Upper lobe of right lung (tissue), 1 donor: ENCODE data around the gene CYTH2. TPM values are rescaled to one million over a fixed set of nuclear protein-coding genes. Genes with fewer than 3 reads are reported as not detected.

Source experiments
- ATAC-seq: fragments of 200-7000 bp; cut with Tn5 transposase; one replicate; pipeline ENCODE4 v1.9.1; 2020; ENCODE audit warnings: mild to moderate bottlenecking, moderate library complexity
- DNase-seq: peaks from one replicate; pipeline ENCODE4 v3.0.0-alpha.2; 2020
- H3K27ac ChIP-seq: fragments of 200-600 bp; one replicate; pipeline ENCODE4 v1.8.0; 2022
- H3K27me3 ChIP-seq: fragments of 200-600 bp; one replicate; pipeline ENCODE4 v1.8.0; 2022; ENCODE audit warnings: mild to moderate bottlenecking
- H3K36me3 ChIP-seq: fragments of 200-600 bp; one replicate; pipeline ENCODE4 v1.8.0; 2022
- H3K4me1 ChIP-seq: fragments of 200-600 bp; one replicate; pipeline ENCODE4 v1.8.0; 2022
- H3K4me3 ChIP-seq: fragments of 200-600 bp; one replicate; pipeline ENCODE4 v1.8.0; 2022; ENCODE audit warnings: mild to moderate bottlenecking
- H3K9me3 ChIP-seq: fragments of 200-600 bp; one replicate; pipeline ENCODE4 v1.8.0; 2022
- CTCF ChIP-seq: fragments of 200-600 bp; IDR thresholded peaks from one replicate; pipeline ENCODE4 v1.8.0; 2022; ENCODE audit warnings: antibody characterized with exemption
- intact Hi-C: fragments of 100-400 bp; cut with DNase I; formaldehyde crosslinking; loops from one replicate; pipeline ENCODE4 v1.11.0; 2022
- total RNA-seq: library from RNA; stranded (reverse); fragmentation: NEBNext Ultra II Directional; extraction: Animal tissue kit (Norgen Biotek cat#: 25700); gene quantifications from one replicate; pipeline ENCODE4 v1.2.1, GENCODE V29; 2021
- donor health status: DM: no; HTN: yes; CAD: no; lungs with severe emphysema.

CYTH2 gene
- total RNA-seq, 1 donor from 2014 or later, result 60.7 TPM

- intact Hi-C loops, result no loop called here
- Histone ChIP-seq H3K4me1 (peaks cover 19% of the 10 kb centered on the region), H3K4me3 (no peak overlapping the region), H3K36me3 (peaks cover 37% of the 10 kb centered on the region), H3K27me3 (no peaks in the 10 kb centered on the region), H3K9me3 (no peaks in the 10 kb centered on the region), H3K27ac (no peak overlapping the region)
- DNase-seq (no peak), ATAC-seq (peak; percentile 12)
- no peak for TF ChIP-seq CTCF
Observed at GRCh38 chr19:48479686-48480085, 10.5 kb downstream of the CYTH2 start.

- TF ChIP-seq CTCF, result no peak
- no peaks in the 10 kb centered on the region for H3K27me3 ChIP-seq
- H3K36me3 ChIP-seq, result peaks cover 32% of the 10 kb centered on the region
- peaks cover 19% of the 10 kb centered on the region for H3K4me1 ChIP-seq
- ATAC-seq (peak; percentile 61), DNase-seq (peak; percentile 77)
- intact Hi-C loops, result no loop called here
- no peaks in the 10 kb centered on the region for H3K9me3 ChIP-seq
- H3K4me3 ChIP-seq, result peak overlapping the region; percentile 61
- peak overlapping the region; percentile 80 for H3K27ac ChIP-seq
Observed at GRCh38 chr19:48480183-48480557, 11.0 kb downstream of the CYTH2 start.

DNA sequence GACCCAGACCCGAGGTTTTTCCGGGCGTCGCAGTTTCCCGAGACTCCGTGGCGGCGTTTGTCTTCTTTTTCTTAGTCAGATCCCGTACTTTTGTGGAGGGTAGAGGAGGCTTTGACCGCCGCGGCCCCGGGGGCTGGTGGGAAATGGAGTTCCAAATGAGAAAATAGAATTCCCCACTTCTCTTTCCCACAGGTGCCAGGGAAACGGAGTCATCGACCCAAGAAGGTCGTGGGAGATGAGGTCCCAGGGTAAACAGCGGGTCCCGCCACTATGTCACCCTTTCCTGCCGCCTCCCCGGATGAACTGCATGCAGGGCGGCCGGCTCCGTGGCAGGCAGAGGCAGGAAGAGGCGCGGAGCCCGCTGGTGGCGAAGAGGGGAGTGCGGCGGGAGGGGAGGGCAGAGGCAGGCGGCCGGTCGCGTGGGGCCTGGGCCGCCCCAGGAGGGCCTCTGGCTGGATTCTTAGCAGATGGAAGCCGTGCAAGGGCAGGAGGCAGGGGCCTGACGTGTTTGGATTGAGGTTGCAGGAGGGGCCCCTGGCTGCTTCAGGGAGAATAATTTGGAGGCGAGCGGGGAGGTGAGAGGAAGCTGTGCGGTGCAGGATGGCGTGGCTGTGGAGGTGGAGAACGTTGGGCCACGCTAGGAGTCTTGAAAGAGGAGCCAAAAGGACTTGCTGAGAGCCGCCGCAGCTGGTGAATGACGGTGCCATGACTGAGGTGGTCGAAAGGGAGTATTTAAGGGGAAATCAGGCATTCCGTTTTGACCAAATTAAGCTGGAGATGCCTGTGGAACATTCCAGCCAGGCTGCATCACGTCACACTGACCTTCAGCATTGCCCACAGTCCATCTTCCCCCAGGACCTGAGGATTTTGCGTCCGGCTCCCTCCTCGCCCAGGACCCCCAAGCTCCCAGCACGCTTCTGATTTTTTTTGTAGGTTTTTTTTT is 11.7 kb downstream of the CYTH2 start:
- Histone ChIP-seq H3K4me1 (peaks cover 19% of the 10 kb centered on the region), H3K27ac (peak overlapping the region; percentile 80), H3K4me3 (peak overlapping the region; percentile 61), H3K36me3 (peaks cover 25% of the 10 kb centered on the region), H3K27me3 (no peaks in the 10 kb centered on the region), H3K9me3 (no peaks in the 10 kb centered on the region)
- intact Hi-C loops, result no loop called here
- no peak for TF ChIP-seq CTCF
- ATAC-seq (peak; percentile 65), DNase-seq (peak; percentile 76)

GRCh38 chr19:48481846-48482639 is 12.9 kb downstream of the CYTH2 start:
- DNase-seq (no peak), ATAC-seq (no peak)
- H3K27me3 ChIP-seq, result no peaks in the 10 kb centered on the region
- TF ChIP-seq CTCF, result no peak
- no peak overlapping the region for H3K4me3 ChIP-seq
- peaks cover 13% of the 10 kb centered on the region for H3K36me3 ChIP-seq
- no peaks in the 10 kb centered on the region for H3K9me3 ChIP-seq
- H3K4me1 ChIP-seq, result peaks cover 19% of the 10 kb centered on the region
- intact Hi-C loops, result no loop called here
- H3K27ac ChIP-seq, result no peak overlapping the region

- Histone ChIP-seq H3K27ac (no peak overlapping the region), H3K9me3 (no peaks in the 10 kb centered on the region), H3K4me1 (peaks cover 19% of the 10 kb centered on the region), H3K36me3 (peaks cover under 1% of the 10 kb centered on the region), H3K4me3 (no peak overlapping the region), H3K27me3 (no peaks in the 10 kb centered on the region)
- no peak for DNase-seq
- ATAC-seq, result no peak
- intact Hi-C loops, result no loop called here
- TF ChIP-seq CTCF, result no peak
Observed at GRCh38 chr19:48483301-48483700, 14.1 kb downstream of the CYTH2 start.
